Loucy (cell line): ENCODE data around the gene KIF26A.

Experiments
- H2AFZ ChIP-seq: fragments of 200-600 bp; sonication (generic); 2 replicates; pipeline ENCODE4 v1.6.0; 2016; ENCODE audit warnings: antibody characterized with exemption, mild to moderate bottlenecking, low read length, moderate library complexity
- H3F3A ChIP-seq: fragments of 200-600 bp; 2 replicates; pipeline ENCODE4 v1.6.0; 2016; ENCODE audit warnings: antibody characterized with exemption, low read depth, mild to moderate bottlenecking
- H3K27me3 ChIP-seq: fragments of 200-600 bp; sonication (generic); 2 replicates; pipeline ENCODE4 v1.6.1; 2014; ENCODE audit warnings: low read length, mild to moderate bottlenecking; ENCODE audit not compliant: insufficient read depth, poor library complexity, severe bottlenecking
- H3K36me3 ChIP-seq: fragments of 200-600 bp; sonication (generic); 2 replicates; pipeline ENCODE4 v1.6.1; 2016; ENCODE audit warnings: low read length; ENCODE audit not compliant: insufficient read depth
- H3K4me1 ChIP-seq: fragments of 200-600 bp; sonication (generic); 2 replicates; pipeline ENCODE4 v1.5.1; 2014; ENCODE audit warnings: low read length, mild to moderate bottlenecking; ENCODE audit not compliant: insufficient read depth, poor library complexity, severe bottlenecking
- H3K4me2 ChIP-seq: fragments of 200-600 bp; sonication (generic); 2 replicates; pipeline ENCODE4 v1.6.0; 2014; ENCODE audit warnings: antibody characterized with exemption, low read length, low read depth, mild to moderate bottlenecking; ENCODE audit not compliant: poor library complexity, severe bottlenecking
- H3K4me3 ChIP-seq: fragments of 200-600 bp; sonication (generic); 2 replicates; pipeline ENCODE4 v1.5.1; 2014; ENCODE audit warnings: low read length, mild to moderate bottlenecking, mixed read lengths; ENCODE audit not compliant: poor library complexity, severe bottlenecking
- H3K79me2 ChIP-seq: fragments of 200-600 bp; sonication (generic); 2 replicates; pipeline ENCODE4 v1.6.1; 2014; ENCODE audit warnings: low read length; ENCODE audit not compliant: insufficient read depth
- H3K9ac ChIP-seq: fragments of 200-600 bp; sonication (generic); 2 replicates; pipeline ENCODE4 v1.6.0; 2014; ENCODE audit warnings: mild to moderate bottlenecking, low read depth, low read length, moderate library complexity; ENCODE audit not compliant: poor library complexity, severe bottlenecking
- H3K9me2 ChIP-seq: fragments of 200-600 bp; sonication (generic); replicated peaks from 2 replicates; pipeline ENCODE4 v1.6.1; 2016; ENCODE audit warnings: low read depth, low read length, mixed read lengths
- H3K9me3 ChIP-seq: fragments of 200-600 bp; sonication (generic); 2 replicates; pipeline ENCODE4 v1.6.1; 2014; ENCODE audit warnings: mild to moderate bottlenecking, antibody characterized with exemption, low read length, low read depth; ENCODE audit not compliant: insufficient read depth
- H4K20me1 ChIP-seq: fragments of 200-600 bp; sonication (generic); 2 replicates; pipeline ENCODE4 v1.6.0; 2014; ENCODE audit warnings: antibody characterized with exemption, low read length, mild to moderate bottlenecking; ENCODE audit not compliant: insufficient read depth, poor library complexity, severe bottlenecking
- EZH2phosphoT487 ChIP-seq: fragments of 200-600 bp; IDR thresholded peaks from 2 replicates; pipeline ENCODE4 v1.6.1; 2018; ENCODE audit warnings: antibody characterized with exemption, mild to moderate bottlenecking, moderate library complexity, borderline replicate concordance
- TF ChIP-seq, protein P1 (sequence below): fragments of 200-600 bp; sonication (generic); conservative IDR thresholded peaks from 2 replicates; pipeline ENCODE4 v1.5.1; 2014; ENCODE audit warnings: mild to moderate bottlenecking, antibody characterized with exemption, low read length

The KIF26A gene

DNA sequence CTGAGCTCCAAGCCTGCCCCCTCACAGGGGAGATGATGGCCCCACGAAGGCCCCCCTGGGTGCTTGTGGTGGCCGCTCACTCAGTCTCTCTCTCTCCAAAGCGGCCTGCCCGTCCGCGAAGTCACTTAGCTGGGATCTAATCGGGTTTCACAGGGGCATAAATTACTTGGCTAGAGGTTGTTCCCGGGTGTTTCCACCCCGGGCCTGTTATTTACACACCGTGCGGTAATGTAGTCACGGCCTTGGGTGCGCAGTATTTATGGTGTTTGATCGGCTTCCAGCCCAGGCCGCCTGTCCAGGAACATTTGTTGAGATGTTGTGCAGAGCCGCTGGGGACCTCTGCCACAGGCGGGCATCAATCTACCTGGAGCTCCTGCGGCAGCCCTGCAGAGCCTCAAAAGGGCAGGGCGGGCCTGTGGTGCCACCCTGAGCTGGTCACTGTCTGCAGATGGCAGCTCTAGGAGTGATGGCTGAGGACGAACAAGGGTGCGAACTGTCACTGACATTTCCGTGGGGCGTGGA, 91.2 kb downstream of the KIF26A start:
- no peaks in the 10 kb centered on the region for H3K79me2 ChIP-seq
- no peak overlapping the region for H3K4me2 ChIP-seq

DNA sequence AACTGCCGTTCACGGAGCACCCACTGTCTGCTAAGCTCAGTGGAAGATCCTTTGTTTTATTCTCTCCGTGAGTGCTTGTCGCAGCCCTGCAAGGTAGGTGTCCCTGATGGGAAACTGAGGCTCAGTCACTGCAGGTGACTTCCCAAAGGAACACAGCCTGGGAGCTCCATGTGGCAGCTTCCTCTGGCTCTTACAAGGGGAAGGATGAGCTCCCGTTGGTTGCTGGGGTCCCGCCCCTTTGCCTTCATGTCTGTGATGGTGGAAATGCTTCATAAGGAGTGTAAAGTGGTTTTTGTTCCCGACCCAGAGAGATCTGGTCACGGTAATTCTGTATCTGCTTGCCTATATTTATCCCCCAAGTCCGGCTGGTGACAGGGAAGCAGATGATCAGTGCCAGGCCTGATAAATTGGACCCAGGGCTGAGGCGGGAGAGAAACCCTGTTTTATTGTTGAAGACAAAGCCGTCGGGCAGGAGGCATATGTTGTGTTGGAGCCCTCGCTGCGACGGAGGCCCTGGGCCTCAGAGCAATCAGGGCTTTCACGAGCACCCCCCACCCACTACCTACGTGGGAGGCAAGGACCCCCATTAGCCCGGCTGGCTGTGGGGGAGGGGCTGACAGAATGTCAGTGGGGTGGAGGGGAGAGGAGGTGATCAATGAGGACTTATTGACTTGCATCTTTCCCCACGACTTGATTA, 91.9 kb downstream of the KIF26A start:
- no peak overlapping the region for H2AFZ ChIP-seq
- H3K9me2 ChIP-seq: no peaks in the 10 kb centered on the region
- no peaks in the 10 kb centered on the region for H3K36me3 ChIP-seq
- no peaks in the 10 kb centered on the region for H3F3A ChIP-seq
- no peak overlapping the region for H3K9ac ChIP-seq
- TF ChIP-seq, protein P1, sequence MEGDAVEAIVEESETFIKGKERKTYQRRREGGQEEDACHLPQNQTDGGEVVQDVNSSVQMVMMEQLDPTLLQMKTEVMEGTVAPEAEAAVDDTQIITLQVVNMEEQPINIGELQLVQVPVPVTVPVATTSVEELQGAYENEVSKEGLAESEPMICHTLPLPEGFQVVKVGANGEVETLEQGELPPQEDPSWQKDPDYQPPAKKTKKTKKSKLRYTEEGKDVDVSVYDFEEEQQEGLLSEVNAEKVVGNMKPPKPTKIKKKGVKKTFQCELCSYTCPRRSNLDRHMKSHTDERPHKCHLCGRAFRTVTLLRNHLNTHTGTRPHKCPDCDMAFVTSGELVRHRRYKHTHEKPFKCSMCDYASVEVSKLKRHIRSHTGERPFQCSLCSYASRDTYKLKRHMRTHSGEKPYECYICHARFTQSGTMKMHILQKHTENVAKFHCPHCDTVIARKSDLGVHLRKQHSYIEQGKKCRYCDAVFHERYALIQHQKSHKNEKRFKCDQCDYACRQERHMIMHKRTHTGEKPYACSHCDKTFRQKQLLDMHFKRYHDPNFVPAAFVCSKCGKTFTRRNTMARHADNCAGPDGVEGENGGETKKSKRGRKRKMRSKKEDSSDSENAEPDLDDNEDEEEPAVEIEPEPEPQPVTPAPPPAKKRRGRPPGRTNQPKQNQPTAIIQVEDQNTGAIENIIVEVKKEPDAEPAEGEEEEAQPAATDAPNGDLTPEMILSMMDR: no peak
- no peak for TF ChIP-seq EZH2phosphoT487
- H3K4me3 ChIP-seq: no peak overlapping the region
- no peak overlapping the region for H3K4me2 ChIP-seq
- H3K9me3 ChIP-seq: peaks cover 6% of the 10 kb centered on the region; the same call in 1 of the 2 replicates
- H3K27me3 ChIP-seq: no peaks in the 10 kb centered on the region
- no peaks in the 10 kb centered on the region for H4K20me1 ChIP-seq
- no peaks in the 10 kb centered on the region for H3K79me2 ChIP-seq
- H3K4me1 ChIP-seq: peaks cover 19% of the 10 kb centered on the region

More for the DNA sequence above, 91.2 kb downstream of the KIF26A start:
- no peaks in the 10 kb centered on the region for H3K27me3 ChIP-seq
- TF ChIP-seq, protein P1: no peak
- TF ChIP-seq EZH2phosphoT487: no peak
- H3K9ac ChIP-seq: no peak overlapping the region
- no peaks in the 10 kb centered on the region for H3K9me2 ChIP-seq
- H3K4me1 ChIP-seq: peaks cover 19% of the 10 kb centered on the region
- H4K20me1 ChIP-seq: no peaks in the 10 kb centered on the region
- peaks cover 6% of the 10 kb centered on the region; the same call in 1 of the 2 replicates for H3K9me3 ChIP-seq
- H3F3A ChIP-seq: no peaks in the 10 kb centered on the region
- H3K36me3 ChIP-seq: no peaks in the 10 kb centered on the region
- H2AFZ ChIP-seq: no peak overlapping the region
- no peak overlapping the region for H3K4me3 ChIP-seq
